Glomerular endothelial cell (primary cell): Measurements from ENCODE around the gene TBC1D19. TPM values are rescaled to one million over a fixed set of nuclear protein-coding genes. Genes with fewer than 3 reads are reported as not detected.

Experiments used
- total RNA-seq: library from RNA; depleted of rRNA; stranded (reverse); fragments of >200 nt; gene quantifications from 2 replicates; pipeline ENCODE4 v1.2.3, GENCODE V29; 2015

The TBC1D19 gene
- total RNA-seq, 1 donor from 2014 or later, result 14.6 TPM

Other genes starting within 250 kb of the TBC1D19 start
- not detected in 2 replicates for gene CCKAR, start 93.6 kb upstream of the TBC1D19 start, total RNA-seq